HG03097 (cell line): ENCODE data around the gene ZXDC.

Source experiments
- ATAC-seq: cut with Tn5 transposase; IDR thresholded peaks from one replicate; pipeline ENCODE4 v1.9.1; 2021; ENCODE audit not compliant: unreplicated experiment, low FRiP score

Gene ZXDC

DNA sequence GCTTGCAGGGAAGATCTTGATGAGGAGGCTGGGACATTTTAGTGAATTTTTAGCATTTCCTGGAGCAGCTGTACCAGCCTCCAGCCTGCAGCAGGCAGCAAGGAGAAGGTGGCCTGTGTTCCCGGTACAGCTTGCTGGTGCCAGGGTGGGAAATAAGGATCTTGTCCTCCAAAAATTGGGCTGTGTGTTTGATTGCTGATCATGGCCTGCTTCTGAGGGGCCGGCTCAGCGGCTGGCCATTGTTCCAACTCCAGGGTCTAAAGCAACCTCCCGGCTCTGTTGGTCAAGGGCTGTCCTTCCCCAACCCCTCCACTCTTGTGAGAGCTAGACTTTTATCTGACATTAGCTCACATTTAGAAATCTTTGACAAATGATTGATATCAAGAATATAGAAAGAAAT, 75.9 kb downstream of the ZXDC start:
- no peak for ATAC-seq

DNA sequence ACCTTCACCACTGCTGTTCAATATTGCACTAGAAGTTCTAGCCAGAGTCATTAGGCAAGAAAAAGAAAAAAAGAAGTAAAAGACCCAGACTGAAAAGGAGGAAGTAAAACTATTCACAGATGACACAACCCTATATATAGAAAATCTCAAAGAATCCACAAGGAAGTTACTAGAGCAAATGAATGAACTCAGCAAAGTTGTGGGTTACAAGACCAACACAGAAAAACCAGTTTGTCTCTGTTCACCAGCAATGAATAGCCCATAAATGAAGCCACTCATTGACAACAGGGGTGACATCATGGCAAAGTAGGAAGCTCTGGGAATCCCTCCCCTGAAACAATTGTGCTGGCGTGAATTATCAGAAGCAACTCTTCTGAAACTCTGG, 76.3 kb downstream of the ZXDC start:
- no peak for ATAC-seq

GRCh38 chr3:126398423-126399350, 77.0 kb downstream of the ZXDC start:
- ATAC-seq, result no peak

DNA sequence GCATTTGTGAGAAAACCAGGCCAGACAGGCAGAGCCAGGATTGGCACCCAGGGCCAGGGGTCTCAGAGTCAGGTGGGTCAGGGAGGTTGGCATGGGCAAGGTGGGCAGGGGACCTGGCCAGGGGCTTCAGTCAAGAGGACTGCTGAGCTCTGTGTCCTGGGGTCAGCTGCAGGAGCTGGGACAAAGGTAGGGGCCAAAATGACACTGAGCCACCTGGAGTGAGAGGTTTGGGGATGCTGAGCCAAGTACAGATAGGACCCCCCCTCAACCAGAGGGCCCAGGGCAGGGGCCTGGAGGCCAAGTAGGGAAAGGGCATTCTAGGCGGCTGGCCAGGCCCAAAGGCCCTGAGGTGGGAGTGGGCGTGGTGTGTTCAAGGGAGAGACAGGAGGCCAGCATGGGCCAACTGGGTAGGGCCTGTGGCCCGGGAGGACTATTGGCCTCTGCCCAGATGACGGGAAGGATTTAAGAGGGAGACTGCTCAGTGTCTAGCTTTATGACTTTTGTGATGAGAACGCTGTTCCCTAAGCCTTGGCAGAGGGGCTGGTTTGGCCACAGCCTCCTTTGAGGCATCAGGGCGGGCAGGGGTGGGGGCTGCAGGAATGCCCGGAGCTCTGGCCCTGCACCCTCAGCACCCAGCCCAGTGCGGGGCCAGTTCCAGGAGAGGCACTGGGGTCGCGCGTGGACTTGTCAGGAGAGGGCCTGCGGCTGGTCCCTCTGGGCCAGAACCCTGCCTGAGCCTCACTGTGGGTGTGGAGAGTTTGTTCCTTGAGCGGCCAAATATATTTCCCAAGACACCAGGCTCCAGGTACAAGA, 77.9 kb downstream of the ZXDC start:
- ATAC-seq, result no peak

DNA sequence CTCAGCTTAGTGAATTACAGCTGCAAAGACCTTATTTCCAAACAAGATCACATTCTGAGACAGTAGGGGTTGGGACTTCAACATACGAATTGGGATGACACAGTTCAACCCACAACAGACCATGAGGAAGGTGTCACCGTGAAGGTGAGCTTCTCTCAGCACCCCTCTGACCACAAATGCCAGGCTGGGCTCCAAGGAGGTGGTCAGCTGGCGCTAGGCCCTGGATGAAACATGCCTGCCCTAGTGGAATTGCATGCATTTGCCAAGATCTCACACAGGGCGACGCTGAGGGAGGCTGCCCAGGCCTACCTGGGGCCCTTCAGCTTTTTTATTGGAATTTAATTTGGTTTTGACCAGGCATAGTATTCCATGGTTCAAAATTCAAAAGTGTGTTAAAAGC, 79.2 kb downstream of the ZXDC start:
- ATAC-seq, result no peak

DNA sequence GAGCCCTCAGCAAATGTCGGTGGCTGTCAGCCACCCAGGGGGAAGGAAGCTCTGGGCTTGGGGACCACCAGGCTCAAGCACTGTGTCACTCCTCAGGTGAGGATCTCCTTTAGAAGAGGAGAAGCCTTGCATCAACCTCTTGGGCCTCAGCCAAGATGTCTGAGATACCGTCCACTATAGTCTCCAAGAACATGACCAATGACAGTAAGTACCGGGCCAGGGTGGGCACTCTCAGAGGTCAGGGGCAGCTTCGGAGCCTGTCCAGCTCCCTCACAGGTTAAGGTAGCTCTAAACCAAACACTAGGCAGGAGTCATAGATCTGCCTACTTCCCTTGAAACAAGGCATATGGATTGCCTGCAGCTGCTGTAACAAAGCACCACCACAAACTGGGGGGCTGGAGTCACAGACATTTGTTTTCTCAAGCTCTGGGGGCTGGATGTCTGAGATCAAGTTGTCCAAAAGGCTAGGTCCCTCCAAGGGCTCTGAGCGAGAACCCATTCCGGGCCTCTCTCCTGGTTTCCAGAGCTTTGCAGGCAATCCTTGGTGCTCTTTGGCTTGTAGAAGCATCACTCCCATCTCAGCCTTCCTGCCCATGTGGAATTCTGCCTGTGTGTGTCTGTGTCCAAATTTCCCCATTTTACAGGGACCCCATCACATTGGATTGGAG, 79.7 kb downstream of the ZXDC start:
- no peak for ATAC-seq

GRCh38 chr3:126394977-126395321, 80.7 kb downstream of the ZXDC start:
- ATAC-seq, result no peak

DNA sequence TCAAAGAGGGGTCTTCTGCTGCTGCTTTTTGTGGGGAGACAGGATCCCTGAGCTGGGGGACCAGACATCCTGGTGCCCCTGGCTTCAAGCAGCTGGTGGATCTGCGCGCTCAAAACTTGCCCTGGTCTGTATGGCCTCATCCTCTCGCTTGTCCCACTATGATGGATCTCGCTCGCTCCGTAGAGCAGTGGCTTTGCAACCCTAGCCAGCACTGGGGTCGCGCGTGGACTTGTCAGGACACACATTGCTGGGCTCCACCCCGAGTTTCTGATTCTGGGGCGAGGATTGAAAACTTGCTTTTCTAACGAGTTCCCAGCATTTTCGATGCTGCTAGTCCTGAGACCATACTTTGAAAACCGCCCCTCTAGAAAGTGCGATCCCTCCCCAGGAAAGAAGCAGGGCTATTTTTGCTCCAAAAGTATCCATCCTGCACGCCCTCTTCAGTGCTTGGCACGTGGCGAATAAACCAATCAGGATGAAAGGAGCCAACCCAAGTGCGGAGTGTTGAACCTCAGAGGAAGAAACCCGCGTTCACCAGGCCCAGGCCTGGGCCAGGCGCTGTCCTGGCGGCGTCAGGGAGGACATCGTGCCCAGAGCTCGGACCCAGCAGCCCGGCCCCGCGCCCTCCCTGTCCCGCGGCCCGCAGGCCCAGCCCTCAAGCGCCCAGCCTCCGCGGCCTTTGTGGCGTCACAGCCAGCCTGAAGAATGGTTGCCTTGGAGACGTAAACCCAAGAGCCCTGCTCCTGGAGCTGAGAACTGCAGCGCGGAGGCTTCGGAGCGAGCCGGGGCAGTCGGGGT, 81.3 kb downstream of the ZXDC start, which contains the start of gene CFAP100:
Gene CFAP100 (plus strand): TSS at position 731 of the 798 bp plus-strand sequence. CDS start 1,092 bp downstream, outside the sequence.
- ATAC-seq, result no peak

DNA sequence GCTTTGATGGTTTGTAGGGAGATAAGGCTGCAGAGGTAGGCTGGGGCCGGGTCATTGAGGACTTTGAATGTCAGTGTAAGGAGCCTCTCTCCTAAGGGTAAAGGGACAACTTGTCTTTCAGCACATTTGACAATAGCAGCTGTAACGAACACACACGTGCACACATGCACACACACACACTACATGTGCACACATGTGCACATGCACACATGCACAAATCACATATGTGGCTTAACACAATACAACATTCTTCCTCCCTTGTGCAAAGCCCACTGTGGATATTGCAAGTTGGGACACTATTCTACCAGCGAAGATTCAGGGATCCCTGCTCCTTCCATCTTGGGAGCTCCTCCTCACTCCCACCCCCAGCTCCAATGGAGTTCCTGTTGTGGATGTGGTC, 82.1 kb downstream of the ZXDC start:
- ATAC-seq, result no peak

- no peak for ATAC-seq
Measured at GRCh38 chr3:126392246-126392645, 83.4 kb downstream of the ZXDC start.

DNA sequence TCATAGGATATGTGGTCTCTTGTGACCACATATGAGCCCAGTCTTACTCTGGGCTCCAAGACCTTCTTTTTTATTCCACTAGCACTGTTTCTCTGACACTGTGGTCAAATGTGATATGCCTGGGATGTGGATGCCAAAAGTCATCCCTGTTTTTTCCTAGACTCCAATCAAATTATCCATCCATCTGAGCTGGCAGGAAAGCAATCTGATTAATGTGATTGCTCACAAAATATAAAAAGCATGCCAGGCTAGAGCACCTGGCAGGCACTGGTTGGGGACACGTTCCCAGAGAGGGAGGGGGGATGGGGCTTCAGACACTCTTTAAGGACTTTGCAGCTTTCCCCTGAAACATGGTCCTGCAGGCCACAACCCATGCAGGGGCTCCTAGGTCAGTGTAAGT, 84.1 kb downstream of the ZXDC start:
- no peak for ATAC-seq

DNA sequence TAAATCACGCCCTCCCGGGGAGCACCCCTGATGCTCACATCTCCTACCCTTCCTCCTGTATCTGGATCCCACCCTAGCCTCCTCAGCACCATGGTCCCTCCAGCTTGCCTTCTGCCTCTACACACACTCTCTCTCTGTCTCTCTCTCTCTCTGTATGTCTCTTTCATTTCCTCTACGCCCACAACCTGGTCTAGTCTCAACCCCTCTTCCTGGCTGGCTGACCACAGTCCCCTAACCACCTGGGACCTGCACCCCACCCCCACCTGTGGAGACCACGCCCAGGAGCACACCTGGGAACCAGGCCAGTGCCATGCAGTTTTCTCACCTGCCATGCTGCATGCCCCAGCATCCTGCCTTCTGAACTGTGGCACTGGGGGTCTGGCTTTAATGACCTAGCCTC, 84.9 kb downstream of the ZXDC start:
- ATAC-seq, result no peak

- no peak for ATAC-seq
Measured at GRCh38 chr3:126390201-126390600, 85.5 kb downstream of the ZXDC start.

GRCh38 chr3:126389794-126390146, 85.9 kb downstream of the ZXDC start:
- no peak for ATAC-seq

DNA sequence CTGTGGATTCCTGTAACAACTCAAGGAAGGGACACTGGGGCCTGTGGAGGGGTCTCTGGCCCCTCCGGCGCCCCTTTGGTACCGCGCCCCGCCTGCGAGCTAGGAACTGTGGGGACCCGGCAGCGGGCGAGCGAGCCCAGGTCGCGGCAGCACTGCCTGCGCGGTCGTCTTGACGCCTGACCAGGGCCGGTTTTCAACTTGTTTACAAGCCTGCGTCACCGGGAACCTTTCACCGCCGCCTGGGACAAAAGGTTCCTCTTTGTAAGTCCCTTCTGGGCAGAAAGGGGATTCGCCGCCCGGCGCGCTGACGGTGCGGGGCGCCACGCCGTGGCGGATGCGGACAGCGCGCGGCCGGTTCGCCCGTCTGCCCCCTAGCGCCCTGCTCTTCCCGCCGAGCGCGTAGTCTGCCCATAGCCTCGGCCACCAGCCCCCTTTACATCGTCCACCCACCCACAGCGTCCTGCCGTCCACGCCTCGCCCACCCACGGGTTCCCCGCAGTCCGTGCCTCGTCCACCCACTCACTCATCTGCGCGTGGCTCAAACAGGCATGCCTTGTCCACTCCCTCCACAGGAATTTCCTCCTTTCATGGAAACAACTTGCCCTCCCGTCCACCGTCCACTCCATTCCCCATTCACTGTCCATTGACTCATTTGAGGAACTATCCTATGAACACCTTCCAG, 86.4 kb downstream of the ZXDC start:
- no peak for ATAC-seq
